Brain pericyte (primary cell): Measurements from ENCODE around the gene IER2.
"Not testable (repeated sequence)": the region's sequence is repeated elsewhere in the genome, so short reads cannot be mapped to it uniquely, and the experiment has no call there.

Experiments
- DNase-seq: peaks from one replicate; pipeline ENCODE4 v3.0.0-alpha.2; 2012; ENCODE audit warnings: low read depth, low spot score

The IER2 gene

DNA sequence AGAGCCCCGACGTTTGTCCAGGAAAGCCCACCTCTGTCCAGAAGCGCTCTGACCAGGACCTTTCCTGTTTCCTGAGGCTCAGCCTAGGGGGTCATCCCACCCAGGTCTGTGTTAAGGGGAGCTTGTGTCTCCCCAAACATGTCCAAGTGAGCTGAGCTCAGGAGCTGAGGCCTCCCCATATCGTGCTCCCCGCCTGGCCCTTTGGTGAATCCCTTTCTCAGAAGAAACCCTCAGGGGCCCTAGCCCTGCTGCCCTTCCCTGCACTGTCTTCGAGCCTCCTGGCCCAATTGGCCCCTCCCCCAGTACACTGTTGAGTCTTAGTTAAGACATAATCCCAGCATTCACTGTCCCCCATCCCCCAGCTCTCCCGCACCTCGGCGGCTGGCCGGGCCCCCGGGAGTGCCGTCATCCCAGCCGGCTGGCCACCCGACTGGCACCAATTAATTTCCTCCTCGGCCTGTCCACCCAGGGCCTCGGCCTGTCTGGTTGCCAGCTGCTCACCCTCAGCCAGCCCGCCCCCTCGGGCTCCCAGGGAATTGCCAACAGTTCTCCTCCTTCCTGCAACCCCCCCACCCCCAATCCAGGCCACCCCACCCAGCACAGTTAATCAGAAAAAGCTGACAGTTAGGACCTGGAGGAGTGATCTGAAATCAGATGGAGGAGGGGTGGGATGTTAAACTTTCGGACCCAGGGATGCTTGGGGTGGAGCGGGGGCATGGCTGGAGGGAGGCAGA, 13.6 kb downstream of the IER2 start:
- DNase-seq, result no peak

DNA sequence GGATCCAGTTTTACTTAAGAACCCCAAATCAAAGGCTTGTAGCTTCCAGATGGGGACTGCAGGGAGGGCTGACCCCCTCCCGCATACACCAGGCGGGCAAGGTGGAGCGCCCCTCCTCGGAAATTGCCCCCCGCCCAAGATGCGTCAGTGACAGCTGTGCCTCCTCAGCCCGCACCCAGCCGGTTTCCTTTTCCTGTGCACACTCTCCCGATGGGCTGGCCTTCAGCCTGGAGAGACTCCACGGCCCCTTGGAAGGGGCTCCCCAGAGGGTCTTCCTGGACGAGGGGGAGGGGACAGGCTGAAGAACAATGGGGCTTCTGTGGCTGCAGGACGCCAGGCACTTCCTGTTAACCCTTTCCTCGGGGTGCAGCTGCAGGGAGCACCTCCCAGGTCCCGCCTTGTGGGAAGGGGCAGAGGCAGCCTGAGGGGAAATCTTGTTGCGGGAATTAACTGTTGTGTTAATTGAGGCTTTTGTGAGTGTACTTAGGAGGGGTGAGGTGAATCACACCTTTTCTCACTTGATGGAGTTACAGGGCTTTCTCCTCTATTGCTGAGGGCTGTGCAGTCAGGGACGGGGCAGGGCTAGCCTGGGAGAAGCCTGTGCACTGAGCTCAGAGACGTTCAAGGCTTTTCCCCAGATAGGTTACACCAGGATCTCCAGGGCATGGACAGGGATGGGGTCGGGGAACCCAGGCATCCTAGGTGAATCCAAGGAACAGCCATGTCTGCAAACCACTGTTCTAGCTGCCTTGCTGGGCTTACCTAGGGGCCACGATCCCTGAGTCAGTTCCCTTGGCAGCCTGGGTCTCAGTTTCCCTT, 14.3 kb downstream of the IER2 start:
- no peak for DNase-seq

DNA sequence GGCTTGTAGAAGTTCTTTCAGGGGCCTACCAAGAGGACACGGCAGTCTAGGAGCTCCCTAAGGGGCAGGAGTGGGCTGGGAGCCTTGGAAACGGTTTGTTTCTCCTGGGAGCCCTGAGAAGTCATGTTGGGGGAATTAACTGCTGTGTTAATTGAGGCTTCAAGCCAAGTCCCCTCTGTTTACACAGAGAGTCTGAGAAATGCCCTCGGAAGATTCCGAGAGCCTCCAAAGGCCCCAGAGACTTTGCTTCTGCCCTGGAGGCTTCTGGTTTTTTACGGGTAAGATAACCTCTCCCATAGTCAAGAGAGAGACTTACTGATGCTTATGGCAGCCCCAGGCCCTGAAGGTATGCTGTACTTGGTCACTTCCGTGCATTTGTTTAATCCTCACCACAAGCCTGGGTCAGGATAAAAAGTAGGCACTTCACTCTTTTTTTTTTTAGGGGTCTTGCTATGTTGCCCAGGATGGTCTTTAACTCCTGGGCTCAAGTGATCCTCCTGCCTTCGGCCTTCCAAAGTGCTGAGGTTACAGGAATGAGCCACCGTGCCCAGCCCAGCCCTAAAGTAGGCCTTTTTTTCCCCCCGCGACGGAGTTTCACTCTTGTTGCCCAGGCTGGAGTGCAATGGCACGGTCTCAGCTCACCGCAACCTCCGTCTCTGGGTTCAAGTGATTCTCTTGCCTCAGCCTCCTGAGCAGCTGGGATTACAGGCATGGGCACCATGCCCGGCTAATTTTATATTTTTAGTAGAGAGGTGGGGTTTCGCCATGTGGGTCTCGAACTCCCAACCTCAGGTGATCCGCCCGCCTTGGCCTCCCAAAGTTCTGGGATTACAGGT, 15.2 kb downstream of the IER2 start:
- no peak for DNase-seq

DNA sequence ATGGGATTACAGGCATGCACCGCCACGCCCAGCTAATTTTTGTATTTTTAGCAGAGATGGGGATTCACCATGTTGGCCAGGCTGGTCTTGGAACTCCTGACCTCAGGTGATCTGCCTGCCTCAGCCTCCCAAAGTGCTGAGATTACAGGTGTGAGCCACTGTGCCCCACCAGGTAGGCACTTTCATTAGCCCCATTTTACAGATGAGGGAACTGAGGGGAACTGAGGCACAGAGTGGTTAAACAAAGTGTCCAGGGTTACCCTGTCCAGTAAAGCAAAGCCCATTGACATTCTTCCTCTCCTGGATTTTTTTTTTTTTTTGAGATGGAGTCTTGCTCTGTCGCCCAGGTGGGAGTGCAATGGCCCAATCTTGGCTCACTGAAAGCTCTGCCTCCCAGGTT, 15.9 kb downstream of the IER2 start:
- DNase-seq, result not testable (repeated sequence)

DNA sequence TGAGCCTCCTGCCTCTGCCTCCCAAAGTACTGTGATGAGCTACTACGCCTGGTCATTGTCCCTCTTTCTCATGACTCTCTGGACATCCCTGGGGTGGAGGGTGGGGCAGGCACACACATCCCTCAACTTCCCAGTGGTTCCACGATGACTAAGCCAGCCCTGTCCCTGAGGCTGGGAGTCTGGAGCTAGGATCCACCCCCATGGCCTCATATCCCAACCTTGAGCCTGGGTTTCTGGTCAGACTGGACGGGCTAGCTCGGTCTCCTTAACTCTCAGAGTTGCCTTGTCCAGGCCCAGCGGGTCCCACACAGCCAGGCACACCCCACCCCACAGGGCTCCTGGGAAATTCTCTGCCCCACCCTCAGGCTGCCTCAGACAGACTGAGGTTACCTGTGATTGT, 19.6 kb downstream of the IER2 start:
- DNase-seq, result no peak

GRCh38 chr19:13171146-13171545, 20.9 kb downstream of the IER2 start:
- no peak for DNase-seq

GRCh38 chr19:13172346-13173138, 22.3 kb downstream of the IER2 start:
- no peak for DNase-seq

DNA sequence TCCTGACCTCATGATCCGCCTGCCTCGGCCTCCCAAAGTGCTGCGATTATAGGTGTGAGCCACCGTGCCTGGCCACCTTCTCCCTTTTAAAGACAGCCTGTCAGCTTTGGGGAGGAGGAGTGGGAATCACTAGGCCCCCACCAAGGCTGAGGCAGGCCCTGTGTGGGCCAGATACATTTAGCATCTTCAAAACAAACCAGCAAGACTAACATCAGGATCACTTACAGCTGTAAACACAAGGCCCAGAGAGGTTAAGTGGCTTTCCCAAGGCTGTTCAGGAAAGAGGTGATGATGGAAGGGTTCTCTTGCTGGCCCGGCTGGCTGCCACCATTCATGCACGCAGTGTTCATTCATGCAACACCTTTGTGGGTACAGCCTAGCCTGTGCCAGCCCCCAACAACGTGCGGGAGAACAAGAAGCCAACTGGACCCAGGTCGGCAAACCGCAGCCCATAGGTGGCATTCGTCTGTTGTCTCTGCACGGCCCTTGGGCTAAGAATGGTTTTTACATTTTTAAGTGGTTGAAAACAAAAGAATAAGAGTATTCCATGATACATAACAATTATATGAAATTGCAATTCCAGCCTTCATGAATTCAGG, 23.0 kb downstream of the IER2 start:
- no peak for DNase-seq

DNA sequence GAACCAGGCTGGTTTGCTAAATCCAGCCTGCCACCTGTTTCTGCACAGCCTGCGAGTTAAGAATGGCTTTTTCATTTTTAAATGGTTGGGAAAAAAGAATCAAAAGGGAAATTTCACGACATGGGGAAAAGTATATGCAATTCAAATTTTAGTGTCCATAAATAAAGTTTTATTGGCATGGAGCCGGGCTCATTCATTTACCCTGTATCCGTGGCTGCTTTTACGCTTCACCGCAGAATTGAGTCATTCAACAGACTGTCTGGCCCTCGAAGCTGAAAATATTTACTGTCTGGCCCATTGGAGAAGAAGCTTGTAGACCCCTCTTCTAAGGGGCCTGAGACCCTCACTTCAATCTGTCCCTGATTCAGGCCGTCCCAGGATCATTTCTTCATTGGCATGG, 26.1 kb downstream of the IER2 start:
- no peak for DNase-seq

- DNase-seq, result not testable (repeated sequence)
These were observed 27.4 kb downstream of the IER2 start for GRCh38 chr19:13177584-13177983.

- DNase-seq, result not testable (repeated sequence)
These were observed 28.1 kb downstream of the IER2 start for GRCh38 chr19:13178291-13178690.

DNA sequence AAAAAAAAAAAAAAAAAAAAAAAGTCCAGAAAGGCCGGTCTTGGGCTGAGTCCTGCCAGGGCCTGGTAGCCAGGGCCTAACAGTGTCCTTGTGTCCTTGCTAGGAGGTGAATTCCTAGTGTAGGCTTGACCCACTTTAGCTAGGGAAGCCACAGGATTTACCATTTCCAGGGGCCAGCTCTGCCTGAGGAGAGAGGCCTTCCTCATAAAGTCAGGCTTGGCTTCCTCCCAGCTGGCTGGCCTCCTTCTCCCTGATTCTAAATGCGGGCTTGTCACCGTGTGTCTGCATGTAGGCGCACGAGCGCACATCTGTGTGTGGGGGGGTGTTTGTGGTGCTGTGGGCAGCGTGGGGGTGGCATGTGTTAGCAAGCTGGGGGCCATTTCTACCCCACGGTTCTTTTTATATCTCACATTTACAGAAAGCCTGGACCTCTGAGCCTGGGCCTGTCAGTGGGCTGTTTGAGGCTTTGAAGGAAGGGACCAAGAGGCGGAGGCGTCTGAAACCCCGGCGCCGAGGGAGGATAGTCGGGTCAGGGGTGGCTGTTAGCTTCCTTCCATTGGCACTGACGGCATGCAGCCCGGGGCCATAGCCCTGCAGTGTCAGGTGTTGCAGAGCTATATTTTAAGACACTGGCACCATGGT, 31.7 kb downstream of the IER2 start:
- DNase-seq, result no peak

DNA sequence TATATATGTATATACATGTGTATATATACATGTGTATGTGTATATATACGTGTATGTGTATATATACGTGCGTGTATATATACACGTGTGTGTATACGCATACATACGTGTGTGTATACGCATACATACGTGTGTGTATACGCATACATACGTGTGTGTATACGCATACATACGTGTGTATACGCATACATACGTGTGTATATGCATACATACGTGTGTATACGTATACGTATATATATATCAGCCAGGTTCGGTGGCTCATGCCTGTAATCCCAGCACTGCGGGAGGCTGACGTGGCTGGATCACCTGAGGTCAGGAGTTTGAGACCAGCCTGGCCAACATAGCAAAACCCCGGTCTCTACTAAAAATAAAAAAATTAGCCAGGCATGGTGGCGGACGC, 34.7 kb downstream of the IER2 start:
- not testable (repeated sequence) for DNase-seq

- DNase-seq, result not testable (repeated sequence)
These were observed 35.8 kb downstream of the IER2 start for GRCh38 chr19:13185763-13186657.

GRCh38 chr19:13186688-13187087, 36.5 kb downstream of the IER2 start:
- DNase-seq, result not testable (repeated sequence)

DNA sequence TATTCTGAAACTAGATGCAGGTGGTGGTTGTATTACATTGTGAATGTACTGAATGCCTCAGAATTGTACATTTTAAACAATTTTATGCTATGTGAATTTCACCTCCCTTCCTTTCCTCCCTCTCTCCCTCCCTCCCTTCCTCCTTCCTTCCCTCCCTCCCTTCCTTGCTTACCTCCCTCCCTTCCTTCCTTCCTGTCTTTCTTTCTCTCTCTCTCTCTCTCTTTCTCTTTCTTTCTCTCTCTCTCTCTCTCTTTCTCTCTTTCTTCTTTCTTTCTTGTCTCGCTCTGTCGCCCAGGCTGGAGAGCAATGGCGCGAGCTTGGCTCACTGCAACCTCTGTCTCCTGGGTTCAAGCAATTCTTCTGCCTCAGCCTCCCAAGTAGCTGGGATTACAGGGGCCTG, 37.2 kb downstream of the IER2 start:
- DNase-seq, result no peak

- no peak for DNase-seq
These were observed 39.4 kb downstream of the IER2 start for GRCh38 chr19:13189600-13189999.

- DNase-seq, result no peak
These were observed 40.8 kb downstream of the IER2 start for GRCh38 chr19:13190781-13191540.

DNA sequence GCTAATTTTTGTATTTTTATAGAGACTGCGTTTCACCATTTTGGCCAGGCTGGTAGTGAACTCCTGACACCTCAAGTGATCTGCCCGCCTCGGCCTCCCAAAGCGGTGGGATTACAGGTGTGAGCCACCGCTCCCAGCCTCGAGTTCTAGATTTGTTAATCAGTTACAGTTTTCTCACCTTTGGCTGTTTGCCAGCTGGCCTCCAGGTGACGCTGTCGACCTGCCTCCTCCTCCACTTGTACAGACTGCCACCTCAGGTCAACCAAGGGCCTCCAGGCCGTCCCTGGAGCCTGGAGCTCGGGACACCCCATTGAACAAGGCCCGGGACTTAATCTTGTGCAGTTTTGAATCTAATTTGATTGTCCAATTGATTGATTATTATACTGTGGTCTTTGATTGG, 45.5 kb downstream of the IER2 start:
- no peak for DNase-seq
